ENCODE results near the gene TSPAN12. TPM values are rescaled to one million over a fixed set of nuclear protein-coding genes. Genes with fewer than 3 reads are reported as not detected.

The TSPAN12 gene
- total and polyA plus RNA-seq, 2 of the 4 experiments (the other 2 are of a cell fraction), result 0.36 to 0.72 TPM

DNA sequence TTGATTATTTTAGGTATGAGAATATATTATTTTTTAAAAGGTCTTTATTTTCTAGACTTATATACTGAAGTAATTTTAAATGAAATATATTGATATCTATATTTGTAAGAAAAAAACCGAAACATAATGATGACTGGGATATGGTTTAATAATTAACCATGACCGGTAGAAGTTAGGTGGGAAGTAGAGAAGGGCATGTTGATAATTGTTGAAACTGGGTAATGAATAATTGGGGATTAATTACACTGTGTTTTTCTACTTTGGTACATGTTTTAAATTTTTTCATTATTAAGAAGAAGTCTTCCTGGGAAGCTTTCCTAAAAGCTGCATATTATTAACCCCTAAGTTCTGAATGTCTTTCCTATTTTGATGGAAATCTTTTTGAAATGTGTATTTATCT is 16.3 kb downstream of the TSPAN12 start:
- H2AK5ac ChIP-seq (ENCODE audit: low read depth, low read length), result no peak overlapping the region
- H2BK20ac ChIP-seq (ENCODE audit: low read depth, low read length), result no peak overlapping the region
- no peaks in the 10 kb centered on the region for H4K20me1 ChIP-seq (ENCODE audit: insufficient read depth, low read length)
- ATAC-seq (ENCODE audit: low read depth), result no peak
- intact Hi-C loops (cut with micrococcal nuclease), result no loop called here
- H3K4ac ChIP-seq (ENCODE audit: low read depth, low read length), result no peak overlapping the region
- no peak overlapping the region for H3K9ac ChIP-seq (ENCODE audit: low read depth, low read length)
- H3K4me3 ChIP-seq (ENCODE audit: insufficient read depth, low read depth, low read length), result no peak overlapping the region
- H3K79me1 ChIP-seq (ENCODE audit: low read depth in 1 of 2, low read length in 2 of 2), result no peaks in the 10 kb centered on the region
- peaks cover 3% of the 10 kb centered on the region; the same call in 1 of the 2 replicates for H3K9me3 ChIP-seq (ENCODE audit: control insufficient read depth, insufficient read depth, low read length)
- DNase-seq, result no peak
- H4K5ac ChIP-seq (ENCODE audit: low read depth, low read length), result no peak overlapping the region
- 100% methylated on average over 1 of the region's 2 CpGs; no CpG with 5 or more reads in 1 of the 2 experiments for WGBS, 2 experiments (ENCODE audit: extremely low coverage in 2 of 2, insufficient read length in 1 of 2)
- no peak overlapping the region for H3K27ac ChIP-seq (ENCODE audit: insufficient read depth, low read length)
- in situ Hi-C loops (cut with MboI; ENCODE audit: low sequenced_read_pairs), result no loop called here
- no peak overlapping the region for H2AFZ ChIP-seq (replicated peaks; ENCODE audit: low read length, poor library complexity)
- H3K23ac ChIP-seq (ENCODE audit: low read depth, low read length), result no peak overlapping the region
- H2BK5ac ChIP-seq (ENCODE audit: low read depth, low read length, poor library complexity, severe bottlenecking), result no peak overlapping the region
- no peak overlapping the region for H3K56ac ChIP-seq (ENCODE audit: extremely low read depth, insufficient read depth, low read length)
- H2BK15ac ChIP-seq (ENCODE audit: low read depth, low read length), result no peak overlapping the region
- H3K4me1 ChIP-seq (ENCODE audit: control insufficient read depth, insufficient read depth, low read length), result peaks cover 2% of the 10 kb centered on the region; the same call in 1 of the 2 replicates
- H3K27me3 ChIP-seq (ENCODE audit: control insufficient read depth, insufficient read depth, low read length), result no peaks in the 10 kb centered on the region
- POLR2A ChIA-PET (ENCODE audit: unreplicated experiment), result no interaction called here
- no TSS peak for BruUV-seq (replicated peaks)
- H3K18ac ChIP-seq (ENCODE audit: low read depth, low read length), result no peak overlapping the region
- TF ChIP-seq FOS (IDR thresholded peaks at IDR 0.05; ENCODE audit: low read depth, low read length), result no peak
- TF ChIP-seq RFX5 (IDR thresholded peaks at IDR 0.05; ENCODE audit: low read depth, low read length), result no peak
- TF ChIP-seq MAZ (IDR thresholded peaks at IDR 0.05; ENCODE audit: borderline replicate concordance, low read depth, low read length), result no peak
- TF ChIP-seq NFE2L2 (IDR thresholded peaks at IDR 0.05; ENCODE audit: low read depth, low read length), result no peak
- TF ChIP-seq RCOR1 (IDR thresholded peaks at IDR 0.05; ENCODE audit: insufficient replicate concordance, low read length), result no peak
- TF ChIP-seq BHLHE40 (IDR thresholded peaks at IDR 0.05; ENCODE audit: low read depth, low read length), result no peak
- TF ChIP-seq RAD21 (IDR thresholded peaks at IDR 0.05; ENCODE audit: low read length), result no peak
- TF ChIP-seq, protein P1, sequence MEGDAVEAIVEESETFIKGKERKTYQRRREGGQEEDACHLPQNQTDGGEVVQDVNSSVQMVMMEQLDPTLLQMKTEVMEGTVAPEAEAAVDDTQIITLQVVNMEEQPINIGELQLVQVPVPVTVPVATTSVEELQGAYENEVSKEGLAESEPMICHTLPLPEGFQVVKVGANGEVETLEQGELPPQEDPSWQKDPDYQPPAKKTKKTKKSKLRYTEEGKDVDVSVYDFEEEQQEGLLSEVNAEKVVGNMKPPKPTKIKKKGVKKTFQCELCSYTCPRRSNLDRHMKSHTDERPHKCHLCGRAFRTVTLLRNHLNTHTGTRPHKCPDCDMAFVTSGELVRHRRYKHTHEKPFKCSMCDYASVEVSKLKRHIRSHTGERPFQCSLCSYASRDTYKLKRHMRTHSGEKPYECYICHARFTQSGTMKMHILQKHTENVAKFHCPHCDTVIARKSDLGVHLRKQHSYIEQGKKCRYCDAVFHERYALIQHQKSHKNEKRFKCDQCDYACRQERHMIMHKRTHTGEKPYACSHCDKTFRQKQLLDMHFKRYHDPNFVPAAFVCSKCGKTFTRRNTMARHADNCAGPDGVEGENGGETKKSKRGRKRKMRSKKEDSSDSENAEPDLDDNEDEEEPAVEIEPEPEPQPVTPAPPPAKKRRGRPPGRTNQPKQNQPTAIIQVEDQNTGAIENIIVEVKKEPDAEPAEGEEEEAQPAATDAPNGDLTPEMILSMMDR (conservative IDR thresholded peaks at IDR 0.05; ENCODE audit: low read depth, low read length), result no peak
- no peak for TF ChIP-seq CEBPB (IDR thresholded peaks at IDR 0.05; ENCODE audit: low read depth, low read length)
- TF ChIP-seq CHD1 (IDR thresholded peaks at IDR 0.05; ENCODE audit: low read depth, low read length), result no peak
- TF ChIP-seq, protein P2, sequence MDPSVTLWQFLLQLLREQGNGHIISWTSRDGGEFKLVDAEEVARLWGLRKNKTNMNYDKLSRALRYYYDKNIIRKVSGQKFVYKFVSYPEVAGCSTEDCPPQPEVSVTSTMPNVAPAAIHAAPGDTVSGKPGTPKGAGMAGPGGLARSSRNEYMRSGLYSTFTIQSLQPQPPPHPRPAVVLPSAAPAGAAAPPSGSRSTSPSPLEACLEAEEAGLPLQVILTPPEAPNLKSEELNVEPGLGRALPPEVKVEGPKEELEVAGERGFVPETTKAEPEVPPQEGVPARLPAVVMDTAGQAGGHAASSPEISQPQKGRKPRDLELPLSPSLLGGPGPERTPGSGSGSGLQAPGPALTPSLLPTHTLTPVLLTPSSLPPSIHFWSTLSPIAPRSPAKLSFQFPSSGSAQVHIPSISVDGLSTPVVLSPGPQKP (IDR thresholded peaks at IDR 0.05; ENCODE audit: borderline replicate concordance, low read depth, low read length), result no peak
- TF ChIP-seq POLR2A (IDR thresholded peaks at IDR 0.05; ENCODE audit: low read depth, low read length), result no peak
- no peak for TF ChIP-seq SMC3 (IDR thresholded peaks at IDR 0.05; ENCODE audit: low read depth, low read length)
- TF ChIP-seq MAFK (IDR thresholded peaks at IDR 0.05; ENCODE audit: low read depth, low read length), result no peak
- TF ChIP-seq, protein P3, sequence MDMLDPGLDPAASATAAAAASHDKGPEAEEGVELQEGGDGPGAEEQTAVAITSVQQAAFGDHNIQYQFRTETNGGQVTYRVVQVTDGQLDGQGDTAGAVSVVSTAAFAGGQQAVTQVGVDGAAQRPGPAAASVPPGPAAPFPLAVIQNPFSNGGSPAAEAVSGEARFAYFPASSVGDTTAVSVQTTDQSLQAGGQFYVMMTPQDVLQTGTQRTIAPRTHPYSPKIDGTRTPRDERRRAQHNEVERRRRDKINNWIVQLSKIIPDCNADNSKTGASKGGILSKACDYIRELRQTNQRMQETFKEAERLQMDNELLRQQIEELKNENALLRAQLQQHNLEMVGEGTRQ (IDR thresholded peaks at IDR 0.05; ENCODE audit: low read depth, low read length), result no peak
- no peak overlapping the region for H2AK9ac ChIP-seq (replicated peaks; ENCODE audit: low read depth, low read length, poor library complexity)
- CTCF ChIA-PET, result no interaction called here
- H3K14ac ChIP-seq (replicated peaks; ENCODE audit: low read depth, low read length), result no peak overlapping the region
- no peak overlapping the region for H4K8ac ChIP-seq (ENCODE audit: low read depth in 2 of 2, low read length in 2 of 2)
- H4K91ac ChIP-seq (ENCODE audit: insufficient read depth, low read depth, low read length), result no peak overlapping the region
- dilution Hi-C loops (cut with HindIII; ENCODE audit: low sequenced_read_pairs, unreplicated experiment), result no loop called here
- H3K4me2 ChIP-seq (ENCODE audit: low read depth, low read length), result no peak overlapping the region
- no peak overlapping the region for H2BK120ac ChIP-seq (ENCODE audit: low read depth, low read length)
- H3K36me3 ChIP-seq (ENCODE audit: control insufficient read depth, insufficient read depth, low read length), result peaks cover 14% of the 10 kb centered on the region
- no peaks in the 10 kb centered on the region for H3K9me1 ChIP-seq (ENCODE audit: insufficient read depth, low read length)
